Transverse colon (tissue), 4 donors: ENCODE measurements around the gene RAD17.

Source experiments
- CTCF ChIP-seq, 5 experiments: fragments of 200-600 bp in 3 of 5; fragments of 450-650 bp in 2 of 5; sonication (generic) in 3 of 5; IDR thresholded peaks; 1 replicate in 2 of 5; 2 replicates in 3 of 5; pipeline ENCODE4 v1.5.1; 2016 to 2017; ENCODE audit warnings: antibody characterized with exemption in 5 of 5, inconsistent platforms in 3 of 5, mild to moderate bottlenecking in 2 of 5, moderate library complexity in 1 of 5
- EP300 ChIP-seq: sonication (generic); formaldehyde crosslinking; IDR thresholded peaks from one replicate; pipeline ENCODE4 v1.6.1; 2017; ENCODE audit warnings: antibody characterized with exemption, low read depth
- POLR2AphosphoS5 ChIP-seq, 3 donors: sonication (generic); formaldehyde crosslinking; IDR thresholded peaks; one replicate each; pipeline ENCODE4 v1.6.1; 2016; ENCODE audit warnings: antibody characterized with exemption in 3 of 3

- TF ChIP-seq POLR2AphosphoS5 (IDR thresholded peaks at IDR 0.05) (peak; percentile 55 to 91 (median 90)), CTCF (IDR thresholded peaks at IDR 0.05) (no peak), EP300 (no peak)
These were observed at the start of gene RAD17, which contains the start of the genes AK6 and TAF9 for GRCh38 chr5:69369340-69370121.
